Stimulated activated CD8-positive, alpha-beta memory T cell treated with anti-CD3 and anti-CD28 coated beads, Interleukin-2, amount 100 ng/mL, for 48 hours (primary cell): ENCODE results near the gene PRAMEF7.
"Not testable (repeated sequence)": the region's sequence is repeated elsewhere in the genome, so short reads cannot be mapped to it uniquely, and the experiment has no call there.

Experiments used
- DNase-seq, 2 donors: peaks; one replicate each; pipeline ENCODE4 v3.0.0-alpha.2; 2020; ENCODE audit warnings: low read depth in 2 of 2

The PRAMEF7 gene

GRCh38 chr1:12916310-12916709 is at the start of gene PRAMEF7:
PRAMEF7 (plus strand) TSS chr1:12916610; CDS start chr1:12917693, 1,083 bp downstream.
- DNase-seq, result not testable (repeated sequence)

GRCh38 chr1:12878453-12878852 is 38.0 kb upstream of the PRAMEF7 start:
- DNase-seq, result not testable (repeated sequence)

GRCh38 chr1:12886101-12886500 is 30.3 kb upstream of the PRAMEF7 start, which contains the start of gene PRAMEF4:
PRAMEF4 (minus strand) TSS chr1:12886201; CDS start chr1:12883394, 2,807 bp downstream.
- DNase-seq, result not testable (repeated sequence)

- not testable (repeated sequence) for DNase-seq
Measured at GRCh38 chr1:12898170-12898569, 18.2 kb upstream of the PRAMEF7 start, which contains the start of gene PRAMEF10. PRAMEF10 (minus strand) TSS chr1:12898270; CDS start chr1:12895847, 2,423 bp downstream.

- DNase-seq, result not testable (repeated sequence)
Measured at GRCh38 chr1:12899186-12899585, 17.2 kb upstream of the PRAMEF7 start.

- not testable (repeated sequence) for DNase-seq
Measured at GRCh38 chr1:12903793-12904572, 12.4 kb upstream of the PRAMEF7 start.

GRCh38 chr1:12921749-12922148 is 5.3 kb downstream of the PRAMEF7 start:
- not testable (repeated sequence) for DNase-seq

GRCh38 chr1:12924368-12924767 is 8.0 kb downstream of the PRAMEF7 start:
- DNase-seq, result not testable (repeated sequence)

- DNase-seq, result not testable (repeated sequence)
Measured at GRCh38 chr1:12947480-12947879, 31.1 kb downstream of the PRAMEF7 start, which contains the start of gene PRAMEF6. PRAMEF6 (minus strand) TSS chr1:12947580; CDS start chr1:12942518, 5,062 bp downstream.
